ENCODE data around the gene ETV2. TPM values are rescaled to one million over a fixed set of nuclear protein-coding genes. Genes with fewer than 3 reads are reported as not detected.
"Not testable (repeated sequence)": the region's sequence is repeated elsewhere in the genome, so short reads cannot be mapped to it uniquely, and the experiment has no call there.

The ETV2 gene
- total and polyA plus RNA-seq, 7 experiments from 2014 or later, result 0.56 to 0.89 (median 0.70) TPM; not detected in 2

DNA sequence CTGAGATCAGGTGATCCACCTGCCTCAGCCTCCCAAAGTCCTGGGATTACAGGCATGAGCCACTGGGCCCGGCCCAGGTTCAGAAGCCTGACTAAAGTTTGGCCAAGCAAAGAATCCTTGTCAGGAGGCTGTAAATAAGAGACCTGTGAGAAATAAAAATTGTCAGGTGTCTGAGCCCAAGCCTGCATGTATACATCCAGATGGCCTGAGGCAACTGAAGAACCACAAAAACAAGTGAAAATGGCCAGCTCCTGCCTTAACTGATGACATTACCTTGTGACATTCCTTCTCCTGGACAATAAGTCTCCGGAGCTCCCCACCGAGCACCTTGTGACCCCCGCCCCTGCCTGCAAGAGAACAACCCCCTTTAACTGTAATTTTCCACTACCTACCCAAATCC, 37.1 kb upstream of the ETV2 start:
- POLR2A ChIA-PET, result interaction anchor here (0.8 kb wide), 1 partner anchor 98 kb away, joined by 3 read pairs; no protein-coding TSS in a partner anchor
- H3K9me3 ChIP-seq (ENCODE audit: control insufficient read depth in 2 of 3, low read length in 3 of 3); H3K27me3 ChIP-seq (ENCODE audit: control insufficient read depth in 2 of 2, insufficient read depth in 2 of 2, low read length in 2 of 2); DNase-seq; H3K27ac ChIP-seq (ENCODE audit: low read depth, low read length); H3K4me3 ChIP-seq (ENCODE audit: low read length); H3K27ac Mint-ChIP-seq; CTCF ChIA-PET; H3K4me3 Mint-ChIP-seq; H3K4me1 ChIP-seq (ENCODE audit: control insufficient read depth in 2 of 2, insufficient read depth in 2 of 2, low read length in 2 of 2); intact Hi-C loops (cut with micrococcal nuclease); ATAC-seq; H3K36me3 ChIP-seq (ENCODE audit: control insufficient read depth in 2 of 3, insufficient read depth in 3 of 3, low read length in 3 of 3): not testable (repeated sequence)
- peaks cover 0 to 16% (median 3%) of the 10 kb centered on the region in 5 donors for H3K36me3 Mint-ChIP-seq
- peaks cover 0 to 12% (median 9%) of the 10 kb centered on the region in 7 donors for H3K4me1 Mint-ChIP-seq
- H3K27me3 Mint-ChIP-seq, result peaks cover 0 to 10% (median 0%) of the 10 kb centered on the region in 5 donors
- H3K9me3 Mint-ChIP-seq, result peaks cover 3 to 18% (median 7%) of the 10 kb centered on the region in 11 donors

DNA sequence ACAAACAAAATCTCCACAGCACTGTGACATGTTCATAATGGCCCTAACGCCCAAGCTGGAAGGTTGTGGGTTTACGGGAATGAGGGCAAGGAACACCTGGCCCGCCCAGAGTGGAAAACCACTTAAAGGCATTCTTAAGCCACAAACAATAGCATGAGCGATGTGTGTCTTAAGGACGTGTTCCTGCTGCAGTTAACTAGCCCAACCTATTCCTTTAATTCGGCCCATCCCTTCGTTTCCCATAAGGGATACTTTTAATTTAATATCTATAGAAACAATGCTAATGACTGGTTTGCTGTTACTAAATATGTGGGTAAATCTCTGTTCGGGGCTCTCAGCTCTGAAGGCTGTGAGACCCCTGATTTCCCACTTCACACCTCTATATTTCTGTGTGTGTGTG, 34.4 kb upstream of the ETV2 start:
- H3K27me3 ChIP-seq (ENCODE audit: control insufficient read depth in 2 of 2, insufficient read depth in 2 of 2, low read length in 2 of 2); H3K9me3 ChIP-seq (ENCODE audit: control insufficient read depth in 2 of 3, low read length in 3 of 3); H3K4me3 ChIP-seq (ENCODE audit: low read length); H3K27ac Mint-ChIP-seq; ATAC-seq; H3K27ac ChIP-seq (ENCODE audit: low read depth, low read length); H3K4me3 Mint-ChIP-seq; intact Hi-C loops (cut with micrococcal nuclease); DNase-seq; H3K36me3 ChIP-seq (ENCODE audit: control insufficient read depth in 2 of 3, insufficient read depth in 3 of 3, low read length in 3 of 3); H3K27me3 Mint-ChIP-seq: not testable (repeated sequence)
- Mint-ChIP-seq H3K4me1 (peaks cover 3 to 33% (median 25%) of the 10 kb centered on the region in 7 donors), H3K9me3 (peaks cover 3 to 18% (median 7%) of the 10 kb centered on the region in 11 donors), H3K36me3 (peaks cover 0 to 20% (median 0%) of the 10 kb centered on the region in 5 donors)
- ChIA-PET CTCF (interaction anchor here (1.0 kb wide), 1 partner anchor 11 kb away, joined by 3 read pairs; no protein-coding TSS in a partner anchor), POLR2A (interaction anchor here (1.1 kb wide), 1 partner anchor 41 kb away, joined by 3 read pairs; the partner anchor contains the start of gene COX6B1)
- H3K4me1 ChIP-seq (ENCODE audit: control insufficient read depth in 2 of 2, insufficient read depth in 2 of 2, low read length in 2 of 2), result peaks cover 16 to 20% of the 10 kb centered on the region in 2 donors

DNA sequence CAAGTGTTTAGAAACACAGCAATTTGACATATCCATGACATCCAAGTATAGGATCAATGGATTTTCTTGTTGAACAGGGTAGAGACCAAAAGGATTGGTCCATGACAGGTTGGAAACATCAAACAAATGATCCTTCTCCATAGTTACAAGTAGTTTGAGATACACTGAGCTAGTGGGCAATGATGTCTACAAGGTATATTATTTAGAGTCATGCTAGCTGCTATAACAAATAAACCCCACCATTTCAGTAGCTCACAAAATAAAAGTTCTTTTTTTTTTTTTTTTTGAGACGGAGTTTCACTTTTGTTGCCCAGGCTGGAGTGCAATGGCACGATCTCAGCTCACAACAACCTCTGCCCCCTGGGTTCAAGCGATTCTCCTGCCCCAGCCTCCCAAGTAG, 33.9 kb upstream of the ETV2 start:
- no peak for DNase-seq
- CTCF ChIA-PET, result no interaction called here
- Mint-ChIP-seq H3K36me3 (peaks cover 0 to 20% (median 0%) of the 10 kb centered on the region in 5 donors), H3K27ac (no peak overlapping the region), H3K4me3 (no peak overlapping the region), H3K4me1 (peaks cover 4 to 38% (median 30%) of the 10 kb centered on the region in 7 donors), H3K27me3 (peaks cover 0 to 2% (median 0%) of the 10 kb centered on the region in 5 donors), H3K9me3 (peaks cover 3 to 18% (median 7%) of the 10 kb centered on the region in 11 donors)
- ATAC-seq, result no peak
- peaks cover 18 to 22% of the 10 kb centered on the region in 2 donors for H3K4me1 ChIP-seq (ENCODE audit: control insufficient read depth in 2 of 2, insufficient read depth in 2 of 2, low read length in 2 of 2)
- H3K4me3 ChIP-seq (ENCODE audit: low read length), result no peak overlapping the region
- H3K27ac ChIP-seq (ENCODE audit: low read depth, low read length), result no peak overlapping the region
- intact Hi-C loops (cut with micrococcal nuclease), result no loop called here
- H3K9me3 ChIP-seq (ENCODE audit: control insufficient read depth in 2 of 3, low read length in 3 of 3), result no peaks in the 10 kb centered on the region
- POLR2A ChIA-PET, result no interaction called here
- H3K27me3 ChIP-seq (ENCODE audit: control insufficient read depth in 2 of 2, insufficient read depth in 2 of 2, low read length in 2 of 2), result no peaks in the 10 kb centered on the region
- no peaks in the 10 kb centered on the region for H3K36me3 ChIP-seq (ENCODE audit: control insufficient read depth in 2 of 3, insufficient read depth in 3 of 3, low read length in 3 of 3)

DNA sequence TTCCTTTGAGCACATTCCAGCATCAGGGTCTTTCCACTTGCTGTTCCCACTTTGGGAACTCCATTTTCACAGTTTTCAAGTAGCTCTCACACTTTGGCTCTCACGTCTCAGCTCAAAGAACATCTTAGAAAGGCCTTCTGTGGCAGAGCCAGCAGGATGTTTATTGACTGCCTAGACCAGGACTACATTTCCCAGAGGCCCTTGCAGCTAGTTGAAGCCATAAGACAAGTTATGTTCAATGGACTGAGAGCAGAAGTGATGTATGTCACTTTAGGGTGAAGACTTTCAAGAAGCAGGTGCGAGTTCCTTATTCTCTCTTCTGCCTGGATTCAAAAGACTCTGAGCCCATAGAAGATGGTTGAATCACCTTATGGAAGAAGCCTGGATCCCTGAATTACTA, 33.3 kb upstream of the ETV2 start:
- H3K27ac ChIP-seq (ENCODE audit: low read depth, low read length), result no peak overlapping the region
- Mint-ChIP-seq H3K36me3 (peaks cover 0 to 20% (median 0%) of the 10 kb centered on the region in 5 donors), H3K27ac (peak overlapping the region in 5 of 9 donors; percentile 58 to 87 (median 74)), H3K27me3 (peaks cover 0 to 2% (median 0%) of the 10 kb centered on the region in 5 donors), H3K4me1 (peaks cover 4 to 43% (median 34%) of the 10 kb centered on the region in 7 donors), H3K9me3 (peaks cover 3 to 18% (median 7%) of the 10 kb centered on the region in 11 donors), H3K4me3 (peak overlapping the region in 3 of 10 donors; percentile 33 to 57 (median 47))
- H3K27me3 ChIP-seq (ENCODE audit: control insufficient read depth in 2 of 2, insufficient read depth in 2 of 2, low read length in 2 of 2), result no peaks in the 10 kb centered on the region
- intact Hi-C loops (cut with micrococcal nuclease), result no loop called here
- no peaks in the 10 kb centered on the region for H3K9me3 ChIP-seq (ENCODE audit: control insufficient read depth in 2 of 3, low read length in 3 of 3)
- peaks cover 23 to 26% of the 10 kb centered on the region in 2 donors for H3K4me1 ChIP-seq (ENCODE audit: control insufficient read depth in 2 of 2, insufficient read depth in 2 of 2, low read length in 2 of 2)
- H3K36me3 ChIP-seq (ENCODE audit: control insufficient read depth in 2 of 3, insufficient read depth in 3 of 3, low read length in 3 of 3), result no peaks in the 10 kb centered on the region
- no peak overlapping the region for H3K4me3 ChIP-seq (ENCODE audit: low read length)
- no peak for ATAC-seq
- CTCF ChIA-PET, result no interaction called here
- peak in 2 of 9 donors; percentile 12 to 18 for DNase-seq
- POLR2A ChIA-PET, result no interaction called here

DNA sequence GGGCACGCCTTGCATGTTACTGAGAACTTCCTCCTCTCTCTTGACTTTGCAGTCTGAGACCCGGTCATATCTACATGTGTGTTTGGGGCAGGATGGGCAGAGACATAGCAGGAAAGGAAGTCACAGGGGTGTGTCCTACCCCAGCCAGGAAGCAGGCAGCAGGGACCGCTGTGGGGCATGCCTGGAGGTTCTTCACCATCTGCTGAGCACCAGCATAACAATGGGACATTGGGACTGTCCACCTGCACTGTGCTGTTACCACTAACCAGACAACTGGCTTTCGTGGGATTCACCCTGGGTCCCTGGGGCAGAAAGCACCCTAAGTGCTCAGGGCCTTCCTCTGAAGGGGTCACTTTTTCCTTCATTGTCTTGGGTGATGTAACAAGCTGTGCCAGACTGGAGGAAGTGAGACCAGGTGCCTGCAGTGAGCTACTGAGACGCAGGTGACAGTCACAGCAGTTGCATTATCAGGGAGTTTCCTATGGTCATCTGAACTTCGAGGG, 31.6 kb upstream of the ETV2 start:
- Mint-ChIP-seq H3K36me3 (peaks cover 0 to 20% (median 4%) of the 10 kb centered on the region in 5 donors), H3K27me3 (peaks cover 0 to 2% (median 0%) of the 10 kb centered on the region in 5 donors), H3K4me1 (peaks cover 4 to 50% (median 43%) of the 10 kb centered on the region in 7 donors), H3K9me3 (peaks cover 3 to 18% (median 7%) of the 10 kb centered on the region in 11 donors), H3K4me3 (peak overlapping the region in 9 of 10 donors; percentile 34 to 77 (median 66)), H3K27ac (peak overlapping the region; percentile 74 to 93 (median 84))
- ATAC-seq, result peak; percentile 67
- DNase-seq, result peak in 6 of 9 donors; percentile 13 to 52 (median 44)
- no peaks in the 10 kb centered on the region for H3K9me3 ChIP-seq (ENCODE audit: control insufficient read depth in 2 of 3, low read length in 3 of 3)
- peaks cover 24 to 28% of the 10 kb centered on the region in 2 donors for H3K4me1 ChIP-seq (ENCODE audit: control insufficient read depth in 2 of 2, insufficient read depth in 2 of 2, low read length in 2 of 2)
- ChIA-PET CTCF (interaction anchor here (1.3 kb wide), 1 partner anchor 38 kb away, joined by 5 read pairs; the partner anchor contains the start of gene COX6B1), POLR2A (interaction anchor here (0.9 to 1.8 kb wide), 3 partner anchors 11 to 38 kb away, joined by 3 to 6 read pairs (median 4); partner anchors contain the start of gene COX6B1)
- H3K4me3 ChIP-seq (ENCODE audit: low read length), result peak overlapping the region; percentile 21
- no peaks in the 10 kb centered on the region for H3K27me3 ChIP-seq (ENCODE audit: control insufficient read depth in 2 of 2, insufficient read depth in 2 of 2, low read length in 2 of 2)
- H3K36me3 ChIP-seq (ENCODE audit: control insufficient read depth in 2 of 3, insufficient read depth in 3 of 3, low read length in 3 of 3), result peaks cover 0 to 4% (median 0%) of the 10 kb centered on the region in 3 experiments
- intact Hi-C loops (cut with micrococcal nuclease), result no loop called here
- H3K27ac ChIP-seq (ENCODE audit: low read depth, low read length), result peak overlapping the region; percentile 59

GRCh38 chr19:35612224-35612558, 29.4 kb upstream of the ETV2 start:
- Histone ChIP-seq H3K4me3 (ENCODE audit: low read length) (peak overlapping the region; percentile 98), H3K27ac (ENCODE audit: low read depth, low read length) (peak overlapping the region; percentile 86), H3K4me1 (ENCODE audit: control insufficient read depth in 2 of 2, insufficient read depth in 2 of 2, low read length in 2 of 2) (peaks cover 24 to 28% of the 10 kb centered on the region in 2 donors), H3K9me3 (ENCODE audit: control insufficient read depth in 2 of 3, low read length in 3 of 3) (no peaks in the 10 kb centered on the region), H3K36me3 (ENCODE audit: control insufficient read depth in 2 of 3, insufficient read depth in 3 of 3, low read length in 3 of 3) (peaks cover 0 to 20% (median 0%) of the 10 kb centered on the region in 3 experiments), H3K27me3 (ENCODE audit: control insufficient read depth in 2 of 2, insufficient read depth in 2 of 2, low read length in 2 of 2) (no peaks in the 10 kb centered on the region)
- Mint-ChIP-seq H3K9me3 (peaks cover 3 to 15% (median 7%) of the 10 kb centered on the region in 11 donors), H3K4me1 (peaks cover 4 to 50% (median 43%) of the 10 kb centered on the region in 7 donors), H3K27ac (peak overlapping the region; percentile 88 to 98 (median 94)), H3K36me3 (peaks cover 0 to 23% (median 7%) of the 10 kb centered on the region in 5 donors), H3K4me3 (peak overlapping the region; percentile 86 to 94 (median 89)), H3K27me3 (peaks cover 0 to 2% (median 0%) of the 10 kb centered on the region in 5 donors)
- ChIA-PET POLR2A (interaction anchor here (0.9 to 3.2 kb wide), 8 partner anchors 14 to 149 kb away, joined by 3 to 16 read pairs (median 3); partner anchors contain the start of gene COX6B1), CTCF (interaction anchor here (1.2 kb wide), 1 partner anchor 12 kb away, joined by 4 read pairs; no protein-coding TSS in a partner anchor)
- DNase-seq (no peak), ATAC-seq (no peak)
- intact Hi-C loops (cut with micrococcal nuclease), result loop anchor here (1.0 kb wide), 7 partner anchors 16 to 402 kb away; partner anchors contain the start of genes COX6B1 (in 2 of the 2), TMEM147 (in 2 of the 2) and ALKBH6 (in 1 of the 2)
